PC-9 (cell line): ENCODE data around the gene RNF4.

Experiments used
- CTCF ChIP-seq: fragments of 200-600 bp; sonication (generic); conservative IDR thresholded peaks from 2 replicates; pipeline ENCODE4 v1.6.1; 2017; ENCODE audit warnings: mixed run types, antibody characterized with exemption, mild to moderate bottlenecking, moderate library complexity
- EZH2 ChIP-seq: fragments of 200-600 bp; sonication (generic); IDR thresholded peaks from 2 replicates; pipeline ENCODE4 v1.8.0; 2017; ENCODE audit warnings: antibody characterized with exemption, low read depth

- no peak for TF ChIP-seq EZH2
- TF ChIP-seq CTCF = no peak
Measured at GRCh38 chr4:2427383-2428334, 41.2 kb upstream of the RNF4 start.
